AG09309 (cell line): ENCODE data around the gene DLST.

ENCODE experiments used
- DNase-seq: peaks from one replicate; pipeline ENCODE4 v3.0.0-alpha.2; 2010; ENCODE audit warnings: low read depth
- H3K4me3 ChIP-seq: 2 replicates; pipeline ENCODE4 v1.5.1; 2011; ENCODE audit warnings: mild to moderate bottlenecking, low read depth, low read length, moderate library complexity; ENCODE audit not compliant: control insufficient read depth
- TF ChIP-seq, protein P1 (sequence below): IDR thresholded peaks from 2 replicates; pipeline ENCODE4 v1.5.1; 2011; ENCODE audit warnings: mild to moderate bottlenecking, low read depth, low read length, inconsistent platforms; ENCODE audit not compliant: insufficient read depth, control insufficient read depth; ENCODE audit errors: missing control alignments

The DLST gene

DNA sequence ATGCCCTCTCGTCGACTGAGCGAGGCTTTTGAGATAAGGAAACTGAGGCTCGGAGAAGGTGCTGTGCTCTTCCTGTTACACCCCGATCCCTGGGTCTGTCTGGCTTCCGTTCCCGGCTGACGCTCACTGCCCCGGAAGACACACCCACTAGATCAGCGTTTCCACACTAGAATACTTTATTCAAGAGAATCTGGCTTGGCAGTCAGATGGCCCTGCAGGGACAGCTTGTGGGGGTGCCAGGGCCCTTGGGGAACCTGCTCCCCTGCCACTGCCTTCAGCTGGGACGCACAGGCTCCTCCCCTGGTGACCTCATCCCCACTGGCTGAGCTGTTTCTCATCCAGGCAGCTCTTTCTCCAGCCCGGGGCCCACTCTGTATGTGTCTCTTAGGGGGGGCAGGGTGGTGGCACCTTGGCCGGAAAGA, 60.0 kb downstream of the DLST start:
- H3K4me3 ChIP-seq = no peak overlapping the region
- DNase-seq = no peak
- TF ChIP-seq, protein P1, sequence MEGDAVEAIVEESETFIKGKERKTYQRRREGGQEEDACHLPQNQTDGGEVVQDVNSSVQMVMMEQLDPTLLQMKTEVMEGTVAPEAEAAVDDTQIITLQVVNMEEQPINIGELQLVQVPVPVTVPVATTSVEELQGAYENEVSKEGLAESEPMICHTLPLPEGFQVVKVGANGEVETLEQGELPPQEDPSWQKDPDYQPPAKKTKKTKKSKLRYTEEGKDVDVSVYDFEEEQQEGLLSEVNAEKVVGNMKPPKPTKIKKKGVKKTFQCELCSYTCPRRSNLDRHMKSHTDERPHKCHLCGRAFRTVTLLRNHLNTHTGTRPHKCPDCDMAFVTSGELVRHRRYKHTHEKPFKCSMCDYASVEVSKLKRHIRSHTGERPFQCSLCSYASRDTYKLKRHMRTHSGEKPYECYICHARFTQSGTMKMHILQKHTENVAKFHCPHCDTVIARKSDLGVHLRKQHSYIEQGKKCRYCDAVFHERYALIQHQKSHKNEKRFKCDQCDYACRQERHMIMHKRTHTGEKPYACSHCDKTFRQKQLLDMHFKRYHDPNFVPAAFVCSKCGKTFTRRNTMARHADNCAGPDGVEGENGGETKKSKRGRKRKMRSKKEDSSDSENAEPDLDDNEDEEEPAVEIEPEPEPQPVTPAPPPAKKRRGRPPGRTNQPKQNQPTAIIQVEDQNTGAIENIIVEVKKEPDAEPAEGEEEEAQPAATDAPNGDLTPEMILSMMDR = no peak

- TF ChIP-seq, protein P1 = no peak
- no peak for DNase-seq
- no peak overlapping the region for H3K4me3 ChIP-seq
These were observed 60.5 kb downstream of the DLST start for GRCh38 chr14:74942181-74942580.

DNA sequence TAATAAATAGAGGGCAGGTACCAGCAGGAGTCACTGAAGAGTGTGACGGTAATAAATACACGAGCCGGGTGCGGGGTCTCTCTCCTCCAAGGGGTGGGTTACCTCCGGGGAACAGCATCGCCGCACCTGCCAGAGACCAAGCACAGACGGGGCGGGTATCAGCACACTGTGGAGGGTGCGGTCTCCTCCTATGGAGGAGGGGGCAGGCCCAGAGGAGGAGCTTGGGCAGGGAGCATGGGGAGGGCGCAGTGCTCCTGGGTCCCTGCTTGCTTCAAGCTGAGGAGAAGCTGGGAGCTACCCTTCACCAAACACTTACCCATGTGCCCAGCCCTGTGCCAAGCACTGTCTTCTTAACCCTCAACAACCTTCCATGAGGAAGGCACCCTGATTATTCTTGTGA, 60.9 kb downstream of the DLST start:
- H3K4me3 ChIP-seq = no peak overlapping the region
- TF ChIP-seq, protein P1 = no peak
- DNase-seq = no peak

GRCh38 chr14:74945261-74945851, 63.6 kb downstream of the DLST start:
- no peak overlapping the region for H3K4me3 ChIP-seq
- no peak for DNase-seq
- TF ChIP-seq, protein P1 = peak; percentile 61

DNA sequence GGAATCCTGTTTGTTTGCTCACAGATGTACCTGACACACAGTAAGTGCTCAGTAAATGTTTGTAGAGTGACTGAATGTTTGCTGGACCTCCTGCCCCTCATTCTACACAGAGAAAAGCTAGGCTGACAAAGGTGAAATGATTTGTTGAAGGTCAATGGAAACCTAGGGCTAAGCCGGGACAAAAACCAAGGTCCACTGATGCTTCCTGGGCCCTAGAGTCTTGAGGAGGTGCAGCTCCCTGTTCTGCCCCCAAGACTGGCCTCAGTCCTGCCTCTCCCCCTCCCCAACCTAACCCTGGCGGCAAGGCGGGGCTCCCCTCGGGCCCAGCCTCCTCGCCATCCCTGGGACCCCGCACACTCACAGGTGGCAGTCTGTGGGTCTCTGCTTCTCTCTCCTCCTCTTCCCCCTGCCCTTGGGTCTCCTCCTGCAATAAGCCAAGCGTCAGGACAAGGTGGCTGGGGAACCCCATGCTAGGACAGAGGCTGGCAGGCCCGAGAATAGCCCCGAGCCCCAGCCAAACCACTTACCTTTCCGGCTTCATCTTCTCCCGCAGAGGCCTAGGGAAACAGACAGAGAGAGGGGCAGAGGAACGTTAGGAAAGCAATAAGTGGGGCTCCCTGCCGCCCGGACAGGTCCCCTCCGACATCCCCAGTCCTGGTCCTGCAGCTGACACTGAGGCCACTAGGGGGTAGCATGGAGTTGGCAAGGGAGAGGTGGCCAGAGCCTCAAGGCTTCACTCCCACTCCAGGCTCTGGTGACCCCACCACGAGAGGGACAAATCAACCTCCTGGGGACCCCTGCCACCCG, 64.3 kb downstream of the DLST start:
- DNase-seq = no peak
- H3K4me3 ChIP-seq = no peak overlapping the region
- TF ChIP-seq, protein P1 = peak; percentile 95

- DNase-seq = no peak
- no peak overlapping the region for H3K4me3 ChIP-seq
- TF ChIP-seq, protein P1 = no peak
These were observed 65.1 kb downstream of the DLST start for GRCh38 chr14:74946659-74947281.
